ENCODE measurements around the gene NOL4L. TPM values are rescaled to one million over a fixed set of nuclear protein-coding genes. Genes with fewer than 3 reads are reported as not detected.
A peak's percentile ranks its signal among the peaks of the same experiment; 100 is the strongest.

Gene NOL4L
- total RNA-seq, 1 experiment from 2014 or later = 40.9 TPM

- no peaks in the 10 kb centered on the region for H3K9me3 ChIP-seq (ENCODE audit: insufficient read depth, low read depth)
- H3K27me3 ChIP-seq (ENCODE audit: insufficient read depth, low read depth) = no peaks in the 10 kb centered on the region
- H3K9me2 ChIP-seq (ENCODE audit: insufficient read depth) = no peaks in the 10 kb centered on the region
- intact Hi-C loops (cut with micrococcal nuclease; ENCODE audit: unreplicated experiment) = no loop called here
- ChIA-PET CTCF (no interaction called here), POLR2A (ENCODE audit: unreplicated experiment) (no interaction called here)
- BruUV-seq (replicated peaks) = no TSS peak
- no peaks in the 10 kb centered on the region for H3K4me1 ChIP-seq (replicated peaks; ENCODE audit: insufficient read depth)
- H3F3A ChIP-seq (ENCODE audit: insufficient read depth, low read depth) = peaks cover 4% of the 10 kb centered on the region; the same call in 1 of the 2 replicates
- H3K79me2 ChIP-seq (ENCODE audit: low read depth) = no peaks in the 10 kb centered on the region
- TF ChIP-seq, protein P1, sequence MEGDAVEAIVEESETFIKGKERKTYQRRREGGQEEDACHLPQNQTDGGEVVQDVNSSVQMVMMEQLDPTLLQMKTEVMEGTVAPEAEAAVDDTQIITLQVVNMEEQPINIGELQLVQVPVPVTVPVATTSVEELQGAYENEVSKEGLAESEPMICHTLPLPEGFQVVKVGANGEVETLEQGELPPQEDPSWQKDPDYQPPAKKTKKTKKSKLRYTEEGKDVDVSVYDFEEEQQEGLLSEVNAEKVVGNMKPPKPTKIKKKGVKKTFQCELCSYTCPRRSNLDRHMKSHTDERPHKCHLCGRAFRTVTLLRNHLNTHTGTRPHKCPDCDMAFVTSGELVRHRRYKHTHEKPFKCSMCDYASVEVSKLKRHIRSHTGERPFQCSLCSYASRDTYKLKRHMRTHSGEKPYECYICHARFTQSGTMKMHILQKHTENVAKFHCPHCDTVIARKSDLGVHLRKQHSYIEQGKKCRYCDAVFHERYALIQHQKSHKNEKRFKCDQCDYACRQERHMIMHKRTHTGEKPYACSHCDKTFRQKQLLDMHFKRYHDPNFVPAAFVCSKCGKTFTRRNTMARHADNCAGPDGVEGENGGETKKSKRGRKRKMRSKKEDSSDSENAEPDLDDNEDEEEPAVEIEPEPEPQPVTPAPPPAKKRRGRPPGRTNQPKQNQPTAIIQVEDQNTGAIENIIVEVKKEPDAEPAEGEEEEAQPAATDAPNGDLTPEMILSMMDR (conservative IDR thresholded peaks at IDR 0.05) = no peak
- TF ChIP-seq EZH2 (IDR thresholded peaks at IDR 0.05; ENCODE audit: low read depth) = no peak
- H2AFZ ChIP-seq = no peak overlapping the region
- DNase-seq = no peak
- no peak overlapping the region for H3K4me2 ChIP-seq
- no peak overlapping the region for H3K4me3 ChIP-seq
- no peak overlapping the region for H3K27ac ChIP-seq
- peaks cover 39% of the 10 kb centered on the region; the same call in 1 of the 2 replicates for H3K36me3 ChIP-seq (ENCODE audit: low read depth)
- H4K20me1 ChIP-seq (ENCODE audit: insufficient read depth) = peaks cover 8% of the 10 kb centered on the region
Observed at GRCh38 chr20:32434434-32434833, 150.7 kb downstream of the NOL4L start.

- H3K27ac ChIP-seq = no peak overlapping the region
Observed at GRCh38 chr20:32433311-32434021, 151.7 kb downstream of the NOL4L start.

GRCh38 chr20:32432277-32432676 lies 152.9 kb downstream of the NOL4L start:
- no TSS peak for BruUV-seq (replicated peaks)
- Histone ChIP-seq H2AFZ (no peak overlapping the region), H3K27me3 (ENCODE audit: insufficient read depth, low read depth) (no peaks in the 10 kb centered on the region), H3K36me3 (ENCODE audit: low read depth) (peaks cover 55% of the 10 kb centered on the region), H4K20me1 (ENCODE audit: insufficient read depth) (peaks cover 19% of the 10 kb centered on the region), H3K9me2 (ENCODE audit: insufficient read depth) (no peaks in the 10 kb centered on the region), H3K4me3 (no peak overlapping the region), H3K9me3 (ENCODE audit: insufficient read depth, low read depth) (no peaks in the 10 kb centered on the region), H3K27ac (no peak overlapping the region), H3K79me2 (ENCODE audit: low read depth) (no peaks in the 10 kb centered on the region), H3K4me2 (no peak overlapping the region), H3F3A (ENCODE audit: insufficient read depth, low read depth) (peaks cover 4% of the 10 kb centered on the region; the same call in 1 of the 2 replicates), H3K4me1 (replicated peaks; ENCODE audit: insufficient read depth) (no peaks in the 10 kb centered on the region)
- ChIA-PET CTCF (no interaction called here), POLR2A (ENCODE audit: unreplicated experiment) (no interaction called here)
- TF ChIP-seq, protein P1 (conservative IDR thresholded peaks at IDR 0.05) = no peak
- TF ChIP-seq EZH2 (IDR thresholded peaks at IDR 0.05; ENCODE audit: low read depth) = no peak
- DNase-seq = no peak
- intact Hi-C loops (cut with micrococcal nuclease; ENCODE audit: unreplicated experiment) = no loop called here

More at GRCh38 chr20:32433311-32434021, 151.7 kb downstream of the NOL4L start:
- H3F3A ChIP-seq (ENCODE audit: insufficient read depth, low read depth) = peaks cover 4% of the 10 kb centered on the region; the same call in 1 of the 2 replicates
- H3K36me3 ChIP-seq (ENCODE audit: low read depth) = peaks cover 48% of the 10 kb centered on the region
- no peak overlapping the region for H3K4me2 ChIP-seq
- no peak for DNase-seq
- TF ChIP-seq, protein P1 (conservative IDR thresholded peaks at IDR 0.05) = no peak
- TF ChIP-seq EZH2 (IDR thresholded peaks at IDR 0.05; ENCODE audit: low read depth) = no peak
- H3K79me2 ChIP-seq (ENCODE audit: low read depth) = no peaks in the 10 kb centered on the region
- CTCF ChIA-PET = no interaction called here
- no peaks in the 10 kb centered on the region for H3K27me3 ChIP-seq (ENCODE audit: insufficient read depth, low read depth)
- H3K9me3 ChIP-seq (ENCODE audit: insufficient read depth, low read depth) = no peaks in the 10 kb centered on the region
- H2AFZ ChIP-seq = no peak overlapping the region
- intact Hi-C loops (cut with micrococcal nuclease; ENCODE audit: unreplicated experiment) = no loop called here
- BruUV-seq (replicated peaks) = TSS peak; percentile 8
- POLR2A ChIA-PET (ENCODE audit: unreplicated experiment) = interaction anchor here (0.7 kb wide), 1 partner anchor 380 kb away, joined by 3 read pairs; no protein-coding TSS in a partner anchor
- H3K9me2 ChIP-seq (ENCODE audit: insufficient read depth) = no peaks in the 10 kb centered on the region
- H3K4me1 ChIP-seq (replicated peaks; ENCODE audit: insufficient read depth) = no peaks in the 10 kb centered on the region
- H3K4me3 ChIP-seq = no peak overlapping the region
- peaks cover 13% of the 10 kb centered on the region for H4K20me1 ChIP-seq (ENCODE audit: insufficient read depth)
